AG04449 (cell line): ENCODE results near the gene CISH.

Experiments
- CTCF ChIA-PET: fragments of 350-600 bp; formaldehyde crosslinking; extraction: SDS; loops from one replicate; lab custom pipeline; 2021; ENCODE audit warnings: antibody characterized with exemption; lab: Yijun Ruan, JAX
- POLR2A ChIA-PET: fragments of 400-600, 350-600 bp; formaldehyde crosslinking; extraction: SDS; loops from one replicate; lab custom pipeline; 2020; ENCODE audit warnings: antibody characterized with exemption, inconsistent platforms; lab: Yijun Ruan, JAX
- DNase-seq: peaks from one replicate; pipeline ENCODE4 v3.0.0-alpha.2; 2010; ENCODE audit warnings: low read depth, low spot score
- H3K4me3 ChIP-seq: 2 replicates; pipeline ENCODE4 v1.5.1; 2011; ENCODE audit warnings: low read depth, mild to moderate bottlenecking, control low read depth, low read length
- CTCF ChIP-seq: IDR thresholded peaks from one replicate; pipeline ENCODE4 v1.5.1; 2011; ENCODE audit warnings: mild to moderate bottlenecking, moderate library complexity, low read length, control low read depth, inconsistent platforms; ENCODE audit not compliant: insufficient read depth; ENCODE audit errors: missing control alignments

CISH gene

GRCh38 chr3:50610181-50610971 lies 1.2 kb downstream of the CISH start:
- POLR2A ChIA-PET, result interaction anchor here (2.8 kb wide), 1 partner anchor 40 kb away, joined by 19 read pairs; the partner anchor contains the start of gene HEMK1
- DNase-seq, result no peak
- CTCF ChIA-PET, result interaction anchor here (1.2 to 14.8 kb wide), 9 partner anchors 9 to 174 kb away, joined by 3 to 819 read pairs (median 4); partner anchors contain the start of genes C3orf18 and HEMK1
- peak overlapping the region; percentile 70 for H3K4me3 ChIP-seq
- no peak for TF ChIP-seq CTCF

GRCh38 chr3:50609763-50610085 lies 1.9 kb downstream of the CISH start:
- ChIA-PET POLR2A (interaction anchor here (2.8 kb wide), 1 partner anchor 40 kb away, joined by 19 read pairs; the partner anchor contains the start of gene HEMK1), CTCF (interaction anchor here (0.6 to 14.8 kb wide), 11 partner anchors 8 to 784 kb away, joined by 3 to 819 read pairs (median 4); partner anchors contain the start of genes C3orf18 and HEMK1)
- H3K4me3 ChIP-seq, result no peak overlapping the region
- TF ChIP-seq CTCF, result no peak
- DNase-seq, result no peak

DNA sequence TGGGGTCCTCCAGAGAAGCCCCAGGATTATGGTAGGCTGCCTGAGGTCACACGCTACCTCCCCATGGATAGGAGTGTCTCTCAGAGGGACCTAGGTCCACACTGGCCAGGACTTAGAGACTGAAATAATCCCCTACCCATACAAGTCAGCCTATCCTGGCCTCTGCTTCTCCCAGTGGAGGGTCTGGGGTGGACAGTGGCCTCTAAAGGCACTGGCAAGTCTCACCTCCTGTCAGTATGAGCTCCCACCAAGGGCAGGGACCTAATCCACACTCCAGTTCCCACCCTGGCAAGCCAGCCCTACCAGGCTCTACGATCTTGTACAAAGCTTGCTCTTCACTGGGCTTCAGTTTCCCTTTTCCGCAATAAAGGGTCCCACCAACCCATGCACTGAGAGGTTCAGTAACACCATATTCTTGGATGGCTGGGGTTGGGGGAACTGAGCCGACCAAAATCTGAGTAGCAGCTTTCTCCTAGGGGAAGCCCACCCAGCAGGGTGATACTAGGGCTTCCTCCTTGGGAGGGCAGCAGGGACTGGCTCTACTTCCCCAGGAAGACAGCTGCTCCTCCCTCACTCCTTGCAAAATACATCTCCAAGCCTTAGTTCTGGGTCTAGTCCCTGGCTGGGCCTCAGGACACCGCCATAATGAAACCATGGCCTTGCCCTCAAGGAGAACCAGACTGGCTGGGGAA lies 2.4 kb downstream of the CISH start:
- no peak overlapping the region for H3K4me3 ChIP-seq
- POLR2A ChIA-PET, result interaction anchor here (0.6 to 2.8 kb wide), 2 partner anchors 39 to 40 kb away, joined by 3 to 19 read pairs; partner anchors contain the start of gene HEMK1

DNA sequence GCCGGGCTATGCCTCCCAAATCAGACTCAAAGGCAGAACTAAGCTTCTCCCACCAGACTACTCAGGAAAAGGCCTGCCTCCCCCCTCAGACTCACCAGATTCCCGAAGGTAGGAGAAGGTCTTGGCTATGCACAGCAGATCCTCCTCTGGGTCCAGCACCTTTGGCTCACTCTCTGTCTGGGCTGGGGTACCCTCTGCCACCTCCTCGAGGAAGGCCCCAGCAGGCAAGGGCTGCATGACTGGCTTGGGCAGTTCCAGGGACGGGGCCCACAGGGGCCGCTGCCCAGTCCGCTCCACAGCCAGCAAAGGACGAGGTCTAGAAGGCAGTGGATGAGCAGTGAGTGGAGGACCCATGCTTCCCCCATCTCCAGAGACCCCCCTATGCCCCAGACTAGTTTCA lies 3.3 kb downstream of the CISH start:
- TF ChIP-seq CTCF, result no peak
- H3K4me3 ChIP-seq, result no peak overlapping the region
- CTCF ChIA-PET, result interaction anchor here (1.3 to 14.8 kb wide), 3 partner anchors 8 to 260 kb away, joined by 3 to 819 read pairs (median 5); partner anchors contain the start of genes C3orf18, HEMK1 and MAPKAPK3
- POLR2A ChIA-PET, result no interaction called here
- no peak for DNase-seq

More for the DNA sequence above, 2.4 kb downstream of the CISH start:
- no peak for DNase-seq
- TF ChIP-seq CTCF, result no peak
- CTCF ChIA-PET, result interaction anchor here (0.6 to 14.8 kb wide), 9 partner anchors 8 to 785 kb away, joined by 3 to 819 read pairs (median 3); partner anchors contain the start of genes C3orf18 and HEMK1

GRCh38 chr3:50607271-50608091 lies 4.1 kb downstream of the CISH start:
- no peak overlapping the region for H3K4me3 ChIP-seq
- no peak for TF ChIP-seq CTCF
- CTCF ChIA-PET, result interaction anchor here (1.5 to 14.8 kb wide), 2 partner anchors 9 to 36 kb away, joined by 5 to 819 read pairs; partner anchors contain the start of genes C3orf18, HEMK1 and MAPKAPK3
- DNase-seq, result no peak
- POLR2A ChIA-PET, result no interaction called here
